ENCODE results near the gene RALGAPB. TPM values are rescaled to one million over a fixed set of nuclear protein-coding genes. Genes with fewer than 3 reads are reported as not detected.

RALGAPB gene
- polyA plus RNA-seq, 1 experiment, result 30.1 TPM

DNA sequence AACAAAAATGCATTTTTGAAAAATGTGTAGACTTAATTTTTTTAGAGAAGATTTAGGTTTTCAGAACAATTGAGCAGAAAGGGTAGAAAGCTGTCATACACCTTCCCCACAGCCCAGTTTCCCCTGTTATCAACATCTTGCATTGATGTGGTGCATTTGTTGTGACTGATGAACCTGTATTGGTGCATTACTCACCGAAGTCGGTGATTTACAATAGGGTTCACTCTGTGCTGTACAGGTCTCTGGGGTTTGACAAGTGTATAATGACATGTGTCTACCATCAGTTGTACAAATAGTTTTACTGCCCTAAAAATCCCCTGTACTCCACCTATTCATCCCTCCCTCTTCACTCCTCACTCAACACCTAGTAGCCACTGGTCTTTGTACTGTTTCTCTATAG, 84.5 kb downstream of the RALGAPB start:
- POLR2A ChIA-PET, result no interaction called here
- no peak overlapping the region for H3K4me3 ChIP-seq (ENCODE audit: low read depth, low read length)
- no peaks in the 10 kb centered on the region for H3K27me3 ChIP-seq (ENCODE audit: control insufficient read depth, insufficient read depth, low read length)
- H3K9me3 ChIP-seq (ENCODE audit: control insufficient read depth, insufficient read depth, low read length), result no peaks in the 10 kb centered on the region
- DNase-seq (ENCODE audit: low read depth, low spot score), result no peak
- TF ChIP-seq, protein P1, sequence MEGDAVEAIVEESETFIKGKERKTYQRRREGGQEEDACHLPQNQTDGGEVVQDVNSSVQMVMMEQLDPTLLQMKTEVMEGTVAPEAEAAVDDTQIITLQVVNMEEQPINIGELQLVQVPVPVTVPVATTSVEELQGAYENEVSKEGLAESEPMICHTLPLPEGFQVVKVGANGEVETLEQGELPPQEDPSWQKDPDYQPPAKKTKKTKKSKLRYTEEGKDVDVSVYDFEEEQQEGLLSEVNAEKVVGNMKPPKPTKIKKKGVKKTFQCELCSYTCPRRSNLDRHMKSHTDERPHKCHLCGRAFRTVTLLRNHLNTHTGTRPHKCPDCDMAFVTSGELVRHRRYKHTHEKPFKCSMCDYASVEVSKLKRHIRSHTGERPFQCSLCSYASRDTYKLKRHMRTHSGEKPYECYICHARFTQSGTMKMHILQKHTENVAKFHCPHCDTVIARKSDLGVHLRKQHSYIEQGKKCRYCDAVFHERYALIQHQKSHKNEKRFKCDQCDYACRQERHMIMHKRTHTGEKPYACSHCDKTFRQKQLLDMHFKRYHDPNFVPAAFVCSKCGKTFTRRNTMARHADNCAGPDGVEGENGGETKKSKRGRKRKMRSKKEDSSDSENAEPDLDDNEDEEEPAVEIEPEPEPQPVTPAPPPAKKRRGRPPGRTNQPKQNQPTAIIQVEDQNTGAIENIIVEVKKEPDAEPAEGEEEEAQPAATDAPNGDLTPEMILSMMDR (IDR thresholded peaks at IDR 0.05; ENCODE audit: low read depth, low read length), result no peak
- CTCF ChIA-PET, result no interaction called here
- H3K27ac ChIP-seq (ENCODE audit: low read depth, low read length), result no peak overlapping the region

DNA sequence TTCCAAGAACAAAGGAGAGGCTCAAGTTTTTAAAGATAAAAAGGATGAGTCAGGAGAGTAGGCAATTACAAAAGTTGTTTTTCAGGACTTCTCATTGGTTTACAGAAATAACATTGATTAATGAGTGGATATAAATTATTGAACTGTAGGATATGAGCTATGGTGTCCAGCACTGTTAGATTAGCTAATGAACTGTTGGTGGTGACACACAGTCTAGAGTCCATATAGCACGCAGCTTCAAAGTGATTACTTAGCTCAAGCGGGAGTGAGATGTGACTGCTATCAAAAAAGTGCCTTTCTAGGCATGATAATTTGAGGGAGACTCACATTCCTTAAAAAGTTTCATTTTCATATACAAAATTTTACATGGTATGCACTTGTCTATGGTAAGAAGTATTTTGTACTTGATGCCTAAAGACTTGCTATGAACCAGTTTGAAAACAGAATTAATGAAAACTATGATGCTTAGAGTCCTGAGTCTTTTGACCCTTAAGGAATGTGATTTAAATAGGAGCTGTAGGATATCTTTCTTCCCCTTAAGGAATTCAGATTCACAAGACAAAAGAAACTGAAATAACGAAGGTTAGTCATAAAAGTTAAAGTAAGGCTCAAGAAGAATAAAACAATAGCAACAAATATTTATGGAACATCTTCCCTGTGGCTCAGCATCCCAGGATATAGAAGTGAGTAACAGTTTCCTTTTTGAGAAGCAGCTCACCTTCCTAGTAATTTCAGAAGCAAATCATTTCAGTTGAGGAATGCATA, 86.1 kb downstream of the RALGAPB start:
- Histone ChIP-seq H3K27me3 (ENCODE audit: control insufficient read depth, insufficient read depth, low read length) (no peaks in the 10 kb centered on the region), H3K4me3 (ENCODE audit: low read depth, low read length) (no peak overlapping the region), H3K27ac (ENCODE audit: low read depth, low read length) (no peak overlapping the region), H3K9me3 (ENCODE audit: control insufficient read depth, insufficient read depth, low read length) (no peaks in the 10 kb centered on the region)
- no peak for DNase-seq (ENCODE audit: low read depth, low spot score)
- CTCF ChIA-PET, result no interaction called here
- POLR2A ChIA-PET, result no interaction called here
- TF ChIP-seq, protein P1 (IDR thresholded peaks at IDR 0.05; ENCODE audit: low read depth, low read length), result no peak

DNA sequence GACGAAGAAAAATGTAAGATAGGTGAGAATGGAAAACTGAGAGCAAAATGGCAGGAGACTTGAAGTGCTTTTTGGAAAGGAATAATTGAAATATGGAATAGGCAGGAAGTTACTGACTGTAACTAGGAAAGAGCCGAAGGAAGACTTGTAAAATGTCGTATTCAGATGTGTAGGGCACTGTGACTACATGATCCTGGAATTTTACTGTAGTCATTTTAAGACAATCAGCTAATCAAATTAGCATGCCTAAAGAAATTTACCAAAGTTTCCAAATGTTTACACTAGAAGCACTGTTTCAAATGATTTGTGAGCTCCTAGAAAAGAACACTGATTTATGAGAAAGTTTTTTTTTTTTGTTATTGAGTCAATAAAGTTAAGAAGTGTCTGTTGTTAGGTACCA, 87.1 kb downstream of the RALGAPB start:
- ChIA-PET POLR2A (no interaction called here), CTCF (no interaction called here)
- Histone ChIP-seq H3K27me3 (ENCODE audit: control insufficient read depth, insufficient read depth, low read length) (no peaks in the 10 kb centered on the region), H3K4me3 (ENCODE audit: low read depth, low read length) (no peak overlapping the region), H3K27ac (ENCODE audit: low read depth, low read length) (no peak overlapping the region), H3K9me3 (ENCODE audit: control insufficient read depth, insufficient read depth, low read length) (no peaks in the 10 kb centered on the region)
- DNase-seq (ENCODE audit: low read depth, low spot score), result no peak
- TF ChIP-seq, protein P1 (IDR thresholded peaks at IDR 0.05; ENCODE audit: low read depth, low read length), result no peak

DNA sequence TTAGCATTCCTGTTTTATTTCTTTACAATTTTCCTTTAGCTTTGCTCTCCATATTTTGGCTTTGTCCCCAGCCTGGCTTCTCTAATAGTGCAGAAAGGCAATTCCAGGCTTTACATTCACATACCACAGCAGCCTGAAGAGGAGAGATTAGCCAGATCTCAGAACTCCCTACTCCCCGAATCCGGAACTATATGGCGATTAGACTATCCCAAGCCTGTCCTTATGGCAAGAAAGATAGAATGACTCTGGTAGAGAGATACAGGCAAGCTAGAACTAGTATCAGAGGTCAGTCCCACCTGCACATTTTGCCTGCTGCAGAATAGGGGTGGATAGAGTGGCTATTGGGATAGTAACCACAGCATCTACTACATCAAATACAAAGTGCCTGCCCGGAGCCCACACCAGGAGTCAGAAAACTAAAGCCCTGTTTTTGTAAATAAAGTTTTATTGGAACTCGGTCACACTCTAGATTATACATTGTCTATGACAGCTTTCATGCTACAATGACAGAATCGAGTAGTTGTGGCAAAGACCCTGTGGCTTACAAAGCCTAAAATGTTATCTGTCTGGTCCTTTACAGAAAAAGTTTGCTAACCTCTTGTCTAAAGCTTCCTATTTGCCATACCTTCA, 91.3 kb downstream of the RALGAPB start:
- Histone ChIP-seq H3K27me3 (ENCODE audit: control insufficient read depth, insufficient read depth, low read length) (no peaks in the 10 kb centered on the region), H3K9me3 (ENCODE audit: control insufficient read depth, insufficient read depth, low read length) (no peaks in the 10 kb centered on the region), H3K4me3 (ENCODE audit: low read depth, low read length) (no peak overlapping the region), H3K27ac (ENCODE audit: low read depth, low read length) (no peak overlapping the region)
- ChIA-PET CTCF (no interaction called here), POLR2A (interaction anchor here (0.6 kb wide), 1 partner anchor 422 kb away, joined by 4 read pairs; no protein-coding TSS in a partner anchor)
- TF ChIP-seq, protein P1 (IDR thresholded peaks at IDR 0.05; ENCODE audit: low read depth, low read length), result no peak
- no peak for DNase-seq (ENCODE audit: low read depth, low spot score)

DNA sequence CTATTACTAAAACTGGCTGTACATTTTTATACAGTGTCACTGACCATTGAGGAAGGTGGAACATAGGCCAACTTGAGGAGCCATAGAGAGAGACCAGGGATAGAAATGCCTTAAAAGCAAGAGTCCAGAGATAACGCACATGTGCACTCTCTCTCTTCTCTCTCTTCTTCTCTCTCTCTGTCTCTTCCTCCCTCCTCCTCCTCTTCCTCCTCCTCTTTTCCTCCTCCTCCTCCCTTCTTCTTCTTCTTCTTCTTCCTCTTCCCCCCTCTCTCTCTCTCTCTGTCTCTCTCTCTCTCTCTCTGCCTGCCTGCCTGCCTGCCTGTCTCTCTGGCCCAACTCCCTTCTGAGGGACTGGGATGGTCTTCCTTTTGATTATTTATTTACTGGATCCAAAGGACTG, 92.0 kb downstream of the RALGAPB start:
- Histone ChIP-seq H3K27me3 (ENCODE audit: control insufficient read depth, insufficient read depth, low read length) (no peaks in the 10 kb centered on the region), H3K27ac (ENCODE audit: low read depth, low read length) (no peak overlapping the region), H3K9me3 (ENCODE audit: control insufficient read depth, insufficient read depth, low read length) (no peaks in the 10 kb centered on the region), H3K4me3 (ENCODE audit: low read depth, low read length) (no peak overlapping the region)
- POLR2A ChIA-PET, result interaction anchor here (0.6 kb wide), 1 partner anchor 421 kb away, joined by 4 read pairs; no protein-coding TSS in a partner anchor
- CTCF ChIA-PET, result no interaction called here
- TF ChIP-seq, protein P1 (IDR thresholded peaks at IDR 0.05; ENCODE audit: low read depth, low read length), result no peak
- DNase-seq (ENCODE audit: low read depth, low spot score), result no peak
